HepG2 (cell line): ENCODE data around the gene ENTPD6. TPM values are rescaled to one million over a fixed set of nuclear protein-coding genes. Genes with fewer than 3 reads are reported as not detected.

Source experiments
- ADNP ChIP-seq: sonication (generic); formaldehyde crosslinking; IDR thresholded peaks from 2 replicates; pipeline ENCODE4 v1.4.0; 2020; ENCODE audit warnings: missing genetic modification reagents
- DPF2 ChIP-seq: sonication (generic); formaldehyde crosslinking; IDR thresholded peaks from 2 replicates; pipeline ENCODE4 v1.4.0; 2020; ENCODE audit warnings: mild to moderate bottlenecking, low read depth, missing genetic modification reagents, borderline replicate concordance
- ERF ChIP-seq: IDR thresholded peaks from 2 replicates; pipeline ENCODE4 v1.6.1; 2018; ENCODE audit warnings: missing biosample characterization, missing genetic modification reagents
- FOXA1 ChIP-seq, 2 experiments: fragments of 450-650 bp in 1 of 2; sonication (generic) in 1 of 2; formaldehyde crosslinking in 1 of 2; IDR thresholded peaks; 2 replicates each; pipeline versions ENCODE4 v1.4.0 to v1.6.1; 2016 to 2020; ENCODE audit warnings: missing genetic modification reagents in 1 of 2
- NR2C2 ChIP-seq: sonication (generic); formaldehyde crosslinking; IDR thresholded peaks from 2 replicates; pipeline ENCODE4 v1.4.0; 2020; ENCODE audit warnings: missing genetic modification reagents, mild to moderate bottlenecking, moderate library complexity, borderline replicate concordance
- POGZ ChIP-seq: sonication (generic); formaldehyde crosslinking; IDR thresholded peaks from 2 replicates; pipeline ENCODE4 v1.4.0; 2020; ENCODE audit warnings: mild to moderate bottlenecking, missing genetic modification reagents
- SOX6 ChIP-seq, 2 experiments: fragments of 450-650 bp in 1 of 2; sonication (generic) in 1 of 2; formaldehyde crosslinking in 1 of 2; IDR thresholded peaks; 2 replicates each; pipeline versions ENCODE4 v1.4.0 to v1.6.1; 2017 to 2020; ENCODE audit warnings: antibody characterized with exemption in 1 of 2, mild to moderate bottlenecking in 1 of 2, missing genetic modification reagents in 1 of 2
- YY1 ChIP-seq: IDR thresholded peaks from 2 replicates; pipeline ENCODE4 v1.6.1; 2011; ENCODE audit warnings: low read length, low read depth, moderate library complexity, mild to moderate bottlenecking; ENCODE audit not compliant: insufficient read depth, insufficient replicate concordance
- ZBTB33 ChIP-seq: sonication (generic); formaldehyde crosslinking; IDR thresholded peaks from 2 replicates; pipeline ENCODE4 v1.4.0; 2020; ENCODE audit warnings: missing genetic modification reagents
- ZBTB39 ChIP-seq: sonication (generic); formaldehyde crosslinking; IDR thresholded peaks from 2 replicates; pipeline ENCODE4 v1.5.0; 2020; ENCODE audit warnings: missing genetic modification reagents
- ZMAT3 ChIP-seq: sonication (generic); formaldehyde crosslinking; conservative IDR thresholded peaks from 2 replicates; pipeline ENCODE4 v1.7.0; 2021; ENCODE audit warnings: missing genetic modification reagents
- ZNF282 ChIP-seq: fragments of 450-650 bp; IDR thresholded peaks from 2 replicates; pipeline ENCODE4 v1.6.1; 2018; ENCODE audit not compliant: partially characterized antibody
- ZNF552 ChIP-seq: sonication (generic); formaldehyde crosslinking; IDR thresholded peaks from 2 replicates; pipeline ENCODE4 v1.9.0; 2022; ENCODE audit warnings: missing genetic modification reagents, mild to moderate bottlenecking, borderline replicate concordance
- polyA plus RNA-seq, 8 experiments: library from polyadenylated mRNA; depleted of rRNA in 3 of 8; stranded (reverse) in 7 of 8; unstranded in 1 of 8; fragments of >200 nt; fragmentation: Illumina TruSeq in 4 of 8; extraction: Trizol in 4 of 8; gene quantifications; 2 replicates each; pipeline versions ENCODE4 v1.2.1 to v1.2.3, GENCODE V29; 2011 to 2016; ENCODE audit warnings: low read depth in 4 of 8, missing spikeins in 1 of 8, mixed read lengths in 1 of 8; ENCODE audit not compliant: insufficient read depth in 1 of 8
- total RNA-seq, 5 experiments: library from RNA; depleted of rRNA; stranded (reverse); fragments of >200 nt; fragmentation: Illumina TruSeq; extraction: Trizol; gene quantifications; 2 replicates each; pipeline ENCODE4 v1.2.3, GENCODE V29; 2016; ENCODE audit warnings: low read depth in 1 of 5

The ENTPD6 gene
- total and polyA plus RNA-seq, 2 of the 13 experiments (the other 11 are each of a cell fraction or from before 2014, with no cell fraction given) = 164 to 172 TPM

- TF ChIP-seq ZMAT3 (CRISPR knock-in tag) (no peak), ZNF282 (no peak), SOX6 (IDR thresholded peaks at IDR 0.05) (no peak), SOX6 (CRISPR knock-in tag; IDR thresholded peaks at IDR 0.05) (peak; percentile 64), ADNP (CRISPR knock-in tag) (0 out of 2 replicates have a peak, but pooled peaks have one; percentile 16), ZBTB39 (CRISPR knock-in tag) (no peak), POGZ (CRISPR knock-in tag) (peak; percentile 88), NR2C2 (CRISPR knock-in tag) (peak; percentile 90), DPF2 (CRISPR knock-in tag) (peak; percentile 93), ERF (CRISPR knock-in tag) (peak; percentile 76), FOXA1 (IDR thresholded peaks at IDR 0.05) (no peak), FOXA1 (CRISPR knock-in tag; IDR thresholded peaks at IDR 0.05) (peak; percentile 86), YY1 (peak; percentile 61), ZNF552 (no peak), ZBTB33 (CRISPR knock-in tag) (peak; percentile 37; the same call in 1 of the 2 replicates)
- TF ChIP-seq, all 625 proteins: peak for 160
These were observed 21.6 kb upstream of the ENTPD6 start (continued) for GRCh38 chr20:25173886-25174308.
